Kidney (tissue), 14 donors: ENCODE measurements around the gene KCNQ1. TPM values are rescaled to one million over a fixed set of nuclear protein-coding genes. Genes with fewer than 3 reads are reported as not detected.

Source experiments
- DNase-seq, 5 donors: peaks; one replicate each; pipeline ENCODE4 v3.0.0-alpha.2; 2013 to 2020
- FAIRE-seq: peaks from 2 replicates; lab custom pipeline; 2012; peaks lifted over from hg19 to GRCh38; lab: Jason Lieb, UNC
- H3K27ac ChIP-seq, 2 donors: one replicate each; pipeline ENCODE4 v1.7.0; 2013; ENCODE audit warnings: low read depth in 2 of 2, low read length in 2 of 2, inconsistent platforms in 1 of 2
- H3K27me3 ChIP-seq: one replicate; pipeline ENCODE4 v1.7.1; 2013; ENCODE audit warnings: low read length, inconsistent platforms; ENCODE audit not compliant: control insufficient read depth, insufficient read depth
- H3K36me3 ChIP-seq, 3 donors: one replicate each; pipeline versions ENCODE4 v1.7.0 to v1.7.1; 2013; ENCODE audit warnings: low read length in 3 of 3, control low read depth in 1 of 3, inconsistent platforms in 1 of 3; ENCODE audit not compliant: insufficient read depth in 3 of 3, control insufficient read depth in 2 of 3
- H3K4me1 ChIP-seq, 3 donors: one replicate each; pipeline versions ENCODE4 v1.7.0 to v1.7.1; 2013; ENCODE audit warnings: low read length in 3 of 3, inconsistent platforms in 1 of 3, low read depth in 1 of 3; ENCODE audit not compliant: control insufficient read depth in 2 of 3, insufficient read depth in 2 of 3
- H3K4me3 ChIP-seq, 3 donors: one replicate each; pipeline versions ENCODE4 v1.7.0 to v1.8.1; 2013; ENCODE audit warnings: low read length in 3 of 3, control low read depth in 1 of 3, inconsistent platforms in 1 of 3
- H3K9ac ChIP-seq, 3 donors: one replicate each; pipeline versions ENCODE4 v1.7.0 to v1.7.1; 2013; ENCODE audit warnings: low read length in 3 of 3, control low read depth in 1 of 3, inconsistent platforms in 1 of 3
- H3K9me3 ChIP-seq, 3 donors: one replicate each; pipeline versions ENCODE4 v1.7.0 to v1.7.1; 2013; ENCODE audit warnings: low read length in 3 of 3, control low read depth in 1 of 3, inconsistent platforms in 1 of 3; ENCODE audit not compliant: control insufficient read depth in 2 of 3, insufficient read depth in 1 of 3
- intact Hi-C: fragments of 100-400 bp; cut with DNase I; formaldehyde crosslinking; loops from one replicate; pipeline ENCODE4 v1.11.1; 2022
- polyA plus RNA-seq: library from polyadenylated mRNA; stranded (reverse); fragments of 350-450 nt; fragmentation: Illumina TruSeq; extraction: RNeasy Lipid Tissue Mini Kit (QIAGEN cat#74804); gene quantifications from one replicate; pipeline ENCODE4 v1.2.3, GENCODE V29; 2014; ENCODE audit warnings: low read depth, low replicate concordance; ENCODE audit not compliant: insufficient read depth
- total RNA-seq: library from RNA; stranded (reverse); fragmentation: NEBNext Ultra II Directional; extraction: Animal tissue kit (Norgen Biotek cat#: 25700); gene quantifications from one replicate; pipeline ENCODE4 v1.2.1, GENCODE V29; 2021
- TF ChIP-seq, protein P1 (sequence below): IDR thresholded peaks from 3 replicates; pipeline ENCODE4 v1.5.1; 2012; ENCODE audit warnings: mild to moderate bottlenecking, moderate library complexity, borderline replicate concordance; ENCODE audit not compliant: insufficient read depth; ENCODE audit errors: extremely low read depth
- donor health status: control.
- donor health status: control.
- donor health status: control.
- donor health status: control.
- donor health status: control.
- donor health status: DM: yes; HTN: yes; CAD: no.
- donor health status: Normal renal cell carcinoma (clear cell type).

KCNQ1 gene
- total and polyA plus RNA-seq, 2 donors from 2014 or later, result 45.5 to 49.4 TPM

- intact Hi-C loops, result no loop called here
- Histone ChIP-seq H3K27ac (no peak overlapping the region), H3K9me3 (no peaks in the 10 kb centered on the region), H3K4me1 (peaks cover 0 to 2% (median 0%) of the 10 kb centered on the region in 3 donors), H3K36me3 (no peaks in the 10 kb centered on the region), H3K27me3 (no peaks in the 10 kb centered on the region), H3K9ac (no peak overlapping the region), H3K4me3 (no peak overlapping the region)
- TF ChIP-seq, protein P1, sequence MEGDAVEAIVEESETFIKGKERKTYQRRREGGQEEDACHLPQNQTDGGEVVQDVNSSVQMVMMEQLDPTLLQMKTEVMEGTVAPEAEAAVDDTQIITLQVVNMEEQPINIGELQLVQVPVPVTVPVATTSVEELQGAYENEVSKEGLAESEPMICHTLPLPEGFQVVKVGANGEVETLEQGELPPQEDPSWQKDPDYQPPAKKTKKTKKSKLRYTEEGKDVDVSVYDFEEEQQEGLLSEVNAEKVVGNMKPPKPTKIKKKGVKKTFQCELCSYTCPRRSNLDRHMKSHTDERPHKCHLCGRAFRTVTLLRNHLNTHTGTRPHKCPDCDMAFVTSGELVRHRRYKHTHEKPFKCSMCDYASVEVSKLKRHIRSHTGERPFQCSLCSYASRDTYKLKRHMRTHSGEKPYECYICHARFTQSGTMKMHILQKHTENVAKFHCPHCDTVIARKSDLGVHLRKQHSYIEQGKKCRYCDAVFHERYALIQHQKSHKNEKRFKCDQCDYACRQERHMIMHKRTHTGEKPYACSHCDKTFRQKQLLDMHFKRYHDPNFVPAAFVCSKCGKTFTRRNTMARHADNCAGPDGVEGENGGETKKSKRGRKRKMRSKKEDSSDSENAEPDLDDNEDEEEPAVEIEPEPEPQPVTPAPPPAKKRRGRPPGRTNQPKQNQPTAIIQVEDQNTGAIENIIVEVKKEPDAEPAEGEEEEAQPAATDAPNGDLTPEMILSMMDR, result no peak
- no peak for FAIRE-seq
- peak in 2 of 5 donors; percentile 33 to 49 for DNase-seq
Measured at GRCh38 chr11:2540992-2541680, 96.3 kb downstream of the KCNQ1 start.

DNA sequence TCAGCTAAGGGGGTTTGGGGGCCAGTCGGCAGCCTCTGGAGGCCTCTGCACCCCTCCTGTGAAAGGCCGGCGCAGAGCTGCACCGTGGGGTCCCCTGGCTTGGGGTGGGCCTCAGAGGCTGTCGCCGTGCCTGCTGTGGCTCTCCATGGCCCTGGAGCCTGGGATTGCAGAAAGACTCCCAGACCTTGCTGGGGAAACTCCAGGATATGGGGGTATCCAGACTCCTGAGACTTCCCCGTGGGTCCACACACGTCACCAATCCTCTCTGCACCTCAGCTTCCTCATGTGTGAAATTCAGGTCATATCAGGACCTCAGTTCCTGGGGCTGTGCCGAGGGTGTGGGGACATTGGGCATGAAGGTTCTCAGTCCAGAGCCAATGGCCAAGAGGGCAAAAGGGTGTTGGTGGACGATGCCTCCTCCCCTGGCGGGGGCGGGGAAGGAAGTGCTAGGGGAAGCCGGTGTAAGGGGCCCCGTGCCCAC, 97.1 kb downstream of the KCNQ1 start:
- Histone ChIP-seq H3K4me1 (peaks cover 0 to 2% (median 0%) of the 10 kb centered on the region in 3 donors), H3K27me3 (no peaks in the 10 kb centered on the region), H3K9ac (no peak overlapping the region), H3K4me3 (no peak overlapping the region), H3K9me3 (no peaks in the 10 kb centered on the region), H3K36me3 (no peaks in the 10 kb centered on the region), H3K27ac (no peak overlapping the region)
- TF ChIP-seq, protein P1, result no peak
- peak in 2 of 5 donors; percentile 37 to 53 for DNase-seq
- intact Hi-C loops, result no loop called here
- no peak for FAIRE-seq

GRCh38 chr11:2542406-2542805, 97.6 kb downstream of the KCNQ1 start:
- no peaks in the 10 kb centered on the region for H3K9me3 ChIP-seq
- H3K27me3 ChIP-seq, result no peaks in the 10 kb centered on the region
- H3K36me3 ChIP-seq, result no peaks in the 10 kb centered on the region
- no peak overlapping the region for H3K9ac ChIP-seq
- TF ChIP-seq, protein P1, result no peak
- peak in 1 of 5 donors; percentile 37 for DNase-seq
- H3K4me3 ChIP-seq, result no peak overlapping the region
- intact Hi-C loops, result no loop called here
- H3K27ac ChIP-seq, result no peak overlapping the region
- H3K4me1 ChIP-seq, result peaks cover 0 to 2% (median 0%) of the 10 kb centered on the region in 3 donors
- no peak for FAIRE-seq
